HPDE6-E6E7 (cell line): ENCODE results near the gene IL24.

Source experiments
- DNase-seq: peaks from one replicate; pipeline ENCODE4 v3.0.0; 2011; ENCODE audit warnings: missing footprints; ENCODE audit errors: extremely low spot score

Gene IL24

DNA sequence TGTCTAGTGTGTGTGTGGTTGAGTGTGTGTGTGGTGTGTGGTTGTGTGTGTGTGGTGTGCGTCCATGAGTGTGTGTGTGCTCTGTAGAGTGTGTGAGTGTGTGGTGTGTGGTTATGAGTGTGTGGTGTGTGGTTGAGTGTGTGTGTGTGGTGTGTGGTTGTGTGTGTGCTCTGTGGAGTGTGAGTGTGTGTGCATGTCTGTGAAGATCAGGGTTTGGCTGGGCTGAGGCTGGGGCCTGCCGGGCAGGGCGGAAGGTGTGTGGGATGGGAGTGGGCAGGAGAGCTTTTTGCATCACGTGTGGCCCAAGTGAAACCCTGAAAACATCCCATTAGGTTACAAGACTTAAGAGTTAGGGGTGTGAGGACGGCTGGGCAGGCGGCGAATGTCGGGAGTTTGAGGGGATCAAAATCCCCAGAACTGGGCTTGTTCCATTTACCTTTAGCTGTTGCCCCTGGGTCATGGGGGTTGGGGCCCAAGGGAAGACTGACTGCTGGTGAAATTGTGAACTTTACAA, 27.4 kb downstream of the IL24 start:
- no peak for DNase-seq

DNA sequence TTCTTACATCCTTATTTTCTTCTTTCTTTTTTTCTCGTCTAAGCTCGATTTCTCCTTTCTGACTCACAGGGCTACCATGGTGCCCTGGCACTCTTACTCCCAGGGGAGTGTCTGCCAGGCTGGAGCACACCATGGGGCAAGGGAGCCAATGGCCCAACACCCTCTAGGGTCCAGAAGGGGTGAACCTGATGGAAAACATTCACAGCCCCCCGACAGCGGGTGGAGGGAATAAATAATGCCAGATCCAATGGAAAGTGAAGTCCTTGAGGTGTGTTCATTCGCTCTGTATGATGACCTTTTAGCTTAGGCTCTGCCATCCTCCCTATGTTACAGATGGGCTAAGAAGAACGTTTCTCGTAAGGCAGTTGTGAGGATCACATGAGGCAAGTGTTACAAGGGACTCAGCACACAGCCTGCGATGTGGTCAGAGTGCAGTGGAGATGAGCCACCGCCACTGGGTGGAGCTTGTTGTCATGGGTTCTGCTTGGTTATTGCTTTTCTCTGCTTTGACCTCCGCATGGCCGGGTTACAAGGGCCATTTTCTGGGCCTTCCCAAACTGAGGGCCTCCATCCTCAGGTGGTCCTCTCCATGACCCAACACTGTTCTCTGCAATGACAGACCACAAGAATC, 28.0 kb downstream of the IL24 start:
- no peak for DNase-seq

DNA sequence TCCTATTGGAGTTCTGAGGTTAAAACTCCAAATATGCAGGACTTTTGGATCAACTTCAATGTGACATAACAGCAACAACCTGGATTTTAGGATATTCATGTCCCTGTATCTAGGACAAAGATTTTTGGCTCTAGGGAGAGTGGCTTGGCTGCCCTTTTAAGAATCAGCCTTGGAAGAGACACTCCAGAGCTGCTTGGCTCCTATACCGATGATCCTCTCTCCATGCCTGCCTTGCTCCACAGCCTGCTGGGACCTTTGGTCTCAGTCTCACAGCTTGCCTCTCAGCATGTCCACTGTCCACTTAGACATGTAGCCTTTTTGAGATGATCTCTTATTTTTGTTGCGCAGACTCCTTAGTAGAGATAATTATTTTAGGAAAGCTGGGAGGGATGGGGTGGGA, 29.0 kb downstream of the IL24 start:
- no peak for DNase-seq

DNA sequence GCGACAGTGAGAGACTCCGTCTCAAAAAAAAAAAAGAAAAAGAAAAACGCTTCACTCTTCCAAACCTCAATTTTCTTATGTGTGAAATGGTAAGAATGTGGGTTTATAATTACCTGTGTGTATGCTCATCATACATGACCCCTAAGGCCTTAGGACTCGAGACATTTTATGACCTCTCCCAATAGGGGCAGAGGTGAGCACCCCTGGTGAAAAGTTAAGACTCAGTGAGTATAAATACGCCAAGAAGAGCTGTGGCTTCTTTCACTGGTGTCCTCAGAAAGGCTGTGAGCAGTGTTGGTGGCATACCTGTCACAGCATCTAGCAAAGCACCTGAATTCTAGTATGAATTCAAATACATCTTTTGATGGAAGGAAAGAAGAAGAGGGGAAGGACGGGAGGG, 32.3 kb downstream of the IL24 start:
- DNase-seq, result no peak

DNA sequence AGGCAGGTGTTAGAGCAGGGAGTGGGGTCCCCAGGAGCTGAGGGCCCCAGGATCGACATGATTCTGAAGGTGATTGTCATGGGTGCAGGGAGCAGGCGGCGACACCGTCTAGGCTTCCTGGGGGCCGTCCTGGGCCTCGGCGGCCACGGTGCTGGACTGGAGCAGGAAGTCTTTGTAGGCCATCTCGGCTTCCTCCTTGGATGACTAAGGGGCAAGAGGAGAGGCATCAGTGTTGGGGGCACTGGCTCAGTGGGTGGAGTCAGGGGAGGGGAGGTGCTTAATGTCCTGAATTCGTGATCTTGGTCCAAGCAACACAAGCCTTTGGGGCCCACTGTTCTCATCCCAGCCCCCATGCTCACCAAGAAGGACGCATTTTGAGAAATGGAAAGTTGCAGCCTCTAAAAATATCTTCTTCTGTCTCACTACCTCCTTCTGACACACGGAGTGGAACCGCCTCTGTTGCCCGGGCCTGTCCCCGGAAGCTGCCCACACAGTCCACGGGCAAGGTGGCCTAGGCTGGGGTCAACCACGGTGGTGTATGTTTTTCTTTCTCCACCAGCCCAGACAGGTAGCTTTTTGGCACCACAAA, 33.1 kb downstream of the IL24 start:
- no peak for DNase-seq

DNA sequence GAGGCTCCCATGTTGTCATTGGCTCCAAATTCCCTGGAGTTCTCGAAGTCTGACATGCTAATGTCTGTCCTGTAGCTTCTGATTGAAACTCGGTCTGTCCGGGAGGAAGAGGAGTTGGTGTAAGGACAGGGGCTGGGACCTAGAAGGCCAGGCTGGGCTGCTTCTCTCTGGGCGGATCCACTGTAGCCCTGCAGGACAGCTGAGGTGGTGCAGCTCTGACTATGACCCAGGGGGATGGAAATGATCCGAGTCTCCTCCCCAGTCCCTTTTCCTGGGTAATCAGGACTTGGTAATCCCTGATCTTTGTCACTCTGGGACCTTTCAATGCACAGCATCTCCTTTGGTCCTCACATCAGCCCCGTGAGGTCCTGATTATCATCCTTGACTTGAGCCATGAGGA, 34.5 kb downstream of the IL24 start:
- DNase-seq, result no peak

DNA sequence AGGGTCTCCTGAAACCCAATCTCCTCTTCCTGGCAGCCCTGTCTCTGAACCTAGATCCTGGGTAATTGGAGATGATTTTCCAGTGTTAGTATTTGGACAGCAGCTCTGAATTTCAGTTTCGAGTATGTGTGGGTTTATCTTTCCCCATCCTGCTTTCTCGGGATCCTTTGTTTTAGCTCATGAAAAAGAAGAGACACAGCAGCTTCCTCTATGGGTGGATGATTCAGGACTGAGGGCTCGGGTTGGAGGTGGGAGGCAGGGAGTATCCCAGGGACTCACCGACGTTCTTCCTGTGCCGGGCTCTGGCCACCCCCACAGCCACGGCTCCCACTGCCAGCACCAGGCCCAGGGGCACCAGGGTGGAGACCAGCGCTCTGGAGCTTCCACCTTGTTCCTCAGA, 34.9 kb downstream of the IL24 start:
- no peak for DNase-seq

DNA sequence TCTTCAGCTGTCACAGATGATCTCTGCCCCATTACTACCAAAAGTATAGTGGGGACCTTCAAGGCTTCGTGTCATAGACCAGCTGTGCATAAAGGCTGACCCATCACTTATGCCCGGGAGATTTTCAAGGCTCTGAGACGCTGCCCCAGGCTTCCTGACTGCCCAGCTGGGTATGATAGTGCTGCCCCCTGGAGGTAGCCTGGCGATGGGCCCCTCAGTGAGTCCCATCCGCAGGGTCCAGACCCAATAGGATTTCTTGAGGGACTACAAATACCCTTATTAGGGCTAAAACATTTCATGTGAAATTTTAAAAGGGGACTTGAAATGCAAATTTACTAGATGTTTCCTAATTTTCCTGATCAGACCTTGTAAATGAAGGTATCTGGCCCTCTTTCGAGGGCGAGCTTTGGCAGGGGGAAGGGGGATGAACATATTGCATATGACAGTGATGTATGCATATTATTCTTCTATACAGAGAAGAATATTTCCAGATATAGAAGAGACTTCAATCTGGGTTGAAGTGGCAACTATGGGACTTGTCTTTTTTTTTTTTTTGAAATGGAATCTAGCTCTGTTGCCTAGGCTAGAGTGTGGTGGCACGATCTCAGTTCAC, 36.2 kb downstream of the IL24 start:
- no peak for DNase-seq

DNA sequence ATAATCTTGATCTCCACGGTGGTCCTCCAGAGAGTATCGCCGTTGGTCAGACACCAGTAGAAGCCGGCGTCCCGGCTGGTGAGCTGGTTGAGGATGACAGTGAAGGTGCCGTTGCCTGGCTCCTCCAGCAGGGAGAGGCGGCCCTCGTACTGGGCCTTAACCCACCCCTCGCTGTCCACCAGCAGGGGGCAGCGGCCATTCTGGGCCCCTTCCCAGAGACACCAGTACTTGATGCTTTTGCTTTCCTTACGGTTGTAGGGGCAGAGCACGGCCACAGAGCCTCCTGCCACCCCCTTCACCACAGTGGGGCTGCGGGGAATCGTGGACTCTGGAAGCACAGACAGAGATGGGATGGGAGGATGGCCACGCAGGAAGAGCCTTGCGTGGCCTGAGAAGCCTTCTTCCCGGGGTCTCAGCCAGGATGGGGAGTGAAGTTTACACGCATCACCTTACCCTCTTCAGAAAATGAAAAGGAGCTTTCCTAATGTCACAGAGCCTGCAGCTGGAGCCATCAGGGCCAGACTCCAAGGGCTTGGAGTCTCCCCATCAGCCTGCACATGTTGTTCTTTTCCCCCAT, 38.3 kb downstream of the IL24 start:
- no peak for DNase-seq

DNA sequence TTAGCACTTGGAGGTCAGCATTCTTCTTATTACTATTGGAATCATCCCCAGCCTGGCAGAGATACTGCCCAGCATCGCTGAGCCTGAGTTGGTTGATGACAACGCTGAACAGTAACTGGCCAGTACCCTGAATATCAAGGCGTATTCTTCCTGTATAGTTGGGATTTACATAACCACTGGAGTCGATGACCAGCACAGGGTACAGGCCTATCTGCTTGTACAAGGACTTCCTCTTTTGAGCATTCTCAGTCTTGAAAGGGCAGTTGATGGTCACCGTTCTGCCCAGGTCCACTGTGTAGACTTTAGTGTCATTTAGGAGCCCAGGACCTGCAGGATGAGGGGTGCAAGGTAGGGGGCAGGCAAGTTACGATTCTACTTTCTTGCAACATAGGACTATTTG, 40.2 kb downstream of the IL24 start:
- DNase-seq, result no peak

DNA sequence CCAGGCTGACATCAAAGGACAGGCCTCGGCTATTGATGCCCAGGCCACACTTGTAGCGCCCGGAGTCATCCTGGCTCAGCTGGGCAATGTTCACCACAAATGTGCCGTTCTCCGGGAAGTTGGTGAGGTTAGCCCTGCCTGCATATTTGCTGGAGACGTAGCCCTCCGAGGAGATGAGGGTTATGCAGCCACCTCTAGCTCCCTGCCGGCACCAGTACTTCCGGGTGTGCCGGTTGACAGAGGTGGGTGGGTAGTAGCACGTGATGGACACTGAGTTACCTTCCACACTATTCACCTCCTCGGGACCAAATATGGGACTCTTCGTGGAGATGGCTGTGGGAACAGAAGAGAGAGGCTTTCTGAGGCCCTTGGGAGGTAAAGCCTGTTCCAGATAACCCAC, 41.9 kb downstream of the IL24 start:
- DNase-seq, result no peak

DNA sequence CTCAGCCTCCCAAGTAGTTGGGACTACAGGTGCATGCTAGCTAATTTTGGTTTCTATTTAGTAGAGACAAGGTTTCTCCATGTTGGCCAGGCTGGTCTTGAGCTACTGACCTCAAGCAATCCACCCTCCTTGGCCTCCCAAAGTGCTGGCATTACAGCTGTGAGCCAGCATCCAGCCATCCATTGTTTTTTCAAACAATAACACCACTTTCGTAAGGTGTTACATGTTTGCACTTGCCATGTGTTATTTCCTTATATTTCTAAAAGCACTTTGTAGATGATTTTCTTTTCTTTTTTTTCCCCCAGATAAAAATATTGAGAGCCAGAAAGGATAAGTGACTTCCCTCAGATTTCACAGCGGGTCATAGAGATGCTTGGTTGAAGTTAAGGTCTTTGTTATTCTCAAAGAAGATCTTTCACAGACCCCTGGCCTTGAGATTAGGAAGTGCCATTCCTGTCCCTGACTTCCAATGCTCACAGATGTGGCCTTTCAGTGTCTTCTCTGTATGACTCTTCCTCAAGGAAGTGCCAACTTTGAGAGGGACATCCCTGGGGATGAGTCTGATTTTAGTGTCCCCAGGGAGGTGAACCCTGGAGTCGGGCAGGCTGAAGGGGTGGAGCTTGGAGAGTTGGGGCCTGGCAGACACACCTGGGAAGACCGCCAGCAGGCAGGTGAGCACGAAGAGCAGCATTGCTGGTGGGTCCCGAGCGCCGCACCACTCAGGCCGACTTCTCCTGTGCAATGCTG, 42.8 kb downstream of the IL24 start:
- no peak for DNase-seq

DNA sequence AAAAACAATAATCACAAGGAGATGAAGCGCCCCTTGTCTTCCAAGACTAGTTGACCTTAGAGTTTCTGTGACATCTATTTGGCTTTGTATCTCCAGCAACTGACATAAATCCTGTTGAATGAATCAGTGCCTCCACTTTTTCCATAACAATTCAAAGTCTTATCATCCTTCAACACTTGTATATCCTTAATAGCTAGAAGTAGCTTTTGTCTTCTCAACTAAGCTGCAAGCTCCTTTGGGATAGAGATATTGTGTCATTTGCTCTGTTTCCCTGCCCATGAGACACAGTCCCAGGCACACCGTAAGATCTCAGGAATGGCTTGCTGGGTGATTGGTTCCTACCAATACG, 43.3 kb downstream of the IL24 start:
- DNase-seq, result no peak

DNA sequence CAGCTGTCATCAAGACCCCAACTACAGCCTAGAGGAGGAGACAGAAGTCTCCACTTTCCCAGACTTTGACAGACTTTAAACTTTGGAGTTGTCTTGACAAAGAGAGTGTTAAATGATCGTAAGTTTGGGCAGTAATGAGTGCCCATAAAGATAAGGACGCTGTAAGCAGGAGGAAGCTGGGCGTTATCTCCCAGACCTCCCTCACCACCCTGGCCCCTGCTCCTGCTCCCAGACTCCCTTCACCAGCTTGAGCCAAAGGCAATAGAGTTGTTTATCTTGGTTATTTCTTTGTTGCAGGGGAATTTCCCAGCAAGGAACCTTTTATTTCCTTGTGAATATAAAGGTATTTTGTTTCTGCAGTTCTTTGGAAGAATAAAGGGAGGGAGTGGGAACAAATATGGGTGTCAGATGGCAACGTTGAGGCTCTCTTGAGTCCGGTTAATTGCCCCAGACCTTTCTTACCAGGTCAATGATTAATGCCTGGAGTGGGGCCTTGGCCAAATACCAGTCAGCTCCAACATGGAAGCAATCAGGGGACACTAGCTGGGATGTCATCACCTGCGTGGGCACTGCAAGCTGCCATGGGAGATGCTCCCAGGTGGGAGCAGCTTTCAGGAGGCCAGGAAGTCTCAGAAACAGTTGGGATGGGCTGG, 44.6 kb downstream of the IL24 start:
- DNase-seq, result no peak

DNA sequence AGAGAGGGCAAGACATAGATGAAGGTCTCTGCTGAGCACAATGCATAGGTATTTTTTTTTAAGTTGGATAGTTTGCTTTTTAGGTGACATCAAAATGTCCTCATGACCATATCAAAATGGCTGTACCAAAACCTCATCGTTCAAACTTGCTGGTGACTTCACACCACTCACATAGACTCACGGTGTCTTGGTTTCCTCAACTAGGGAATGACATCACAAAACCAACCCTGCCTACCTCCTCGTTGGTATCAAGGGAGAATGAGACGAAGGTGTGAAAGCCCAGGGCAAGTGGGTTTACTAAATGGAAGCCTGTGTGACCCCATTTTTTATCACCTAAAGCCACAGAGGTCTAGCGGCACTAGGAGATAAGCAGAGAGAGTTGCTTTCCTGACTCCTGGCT, 47.5 kb downstream of the IL24 start:
- DNase-seq, result no peak

DNA sequence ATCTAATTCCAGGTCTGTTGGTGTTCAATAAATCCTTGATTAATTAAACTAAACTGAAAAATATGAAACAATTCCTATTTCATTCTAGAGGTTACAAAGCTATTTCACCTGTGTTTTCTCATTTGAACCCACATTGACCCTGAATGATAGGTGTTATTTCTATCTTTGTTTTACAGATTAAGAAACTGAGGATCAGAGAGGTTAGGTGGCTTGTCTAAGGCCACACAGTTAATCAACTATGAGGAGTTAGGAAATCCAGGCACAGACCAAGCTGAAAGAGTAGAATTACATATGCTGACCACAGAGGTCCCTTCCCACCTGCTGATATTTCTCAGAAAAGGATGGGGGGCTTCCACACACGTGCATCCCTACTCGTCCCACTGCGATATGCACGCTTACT, 48.5 kb downstream of the IL24 start:
- no peak for DNase-seq

DNA sequence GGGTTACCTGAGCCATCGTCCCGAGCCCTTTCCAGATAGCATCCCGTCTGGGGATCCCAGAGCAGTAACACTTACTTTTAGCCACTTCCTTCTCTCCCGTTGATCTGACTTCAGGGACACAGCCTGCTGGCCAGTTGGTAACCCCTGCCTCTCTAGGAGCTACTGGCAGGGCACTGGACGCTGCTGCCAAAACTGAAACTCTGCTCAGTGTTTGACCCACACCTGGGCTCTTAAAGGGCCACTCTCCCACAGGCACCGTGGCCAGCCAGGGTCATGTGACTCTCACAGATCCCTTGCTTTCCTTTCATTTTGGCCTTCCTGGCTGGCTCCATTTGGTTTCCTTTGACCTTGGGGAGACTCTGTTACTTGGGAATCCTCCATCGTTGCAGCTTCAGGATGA, 49.0 kb downstream of the IL24 start, which contains the start of gene PIGR:
Gene PIGR, minus strand, starts transcription at position 206 of the 400 bp plus-strand sequence. CDS start 5,935 bp downstream, outside the sequence.
- DNase-seq, result no peak

DNA sequence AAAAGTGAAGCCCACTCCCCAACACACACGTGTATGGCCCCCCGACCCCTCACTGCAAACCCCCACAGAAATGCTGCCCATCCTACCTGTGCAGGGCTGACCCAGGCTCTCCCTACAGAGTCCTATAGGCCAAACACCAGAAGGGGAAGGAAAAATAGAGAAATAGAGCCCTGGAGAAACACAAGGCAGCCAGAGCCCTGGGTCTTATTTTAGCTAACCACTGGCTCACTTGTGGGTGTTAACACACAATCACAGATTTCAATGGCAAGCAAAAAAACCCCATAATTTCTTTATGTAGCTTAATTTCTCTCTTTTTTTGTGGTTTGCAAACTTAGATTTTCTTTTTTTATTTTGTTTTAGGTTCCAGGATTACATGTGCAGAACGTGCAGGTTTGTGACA, 50.0 kb downstream of the IL24 start:
- DNase-seq, result no peak

DNA sequence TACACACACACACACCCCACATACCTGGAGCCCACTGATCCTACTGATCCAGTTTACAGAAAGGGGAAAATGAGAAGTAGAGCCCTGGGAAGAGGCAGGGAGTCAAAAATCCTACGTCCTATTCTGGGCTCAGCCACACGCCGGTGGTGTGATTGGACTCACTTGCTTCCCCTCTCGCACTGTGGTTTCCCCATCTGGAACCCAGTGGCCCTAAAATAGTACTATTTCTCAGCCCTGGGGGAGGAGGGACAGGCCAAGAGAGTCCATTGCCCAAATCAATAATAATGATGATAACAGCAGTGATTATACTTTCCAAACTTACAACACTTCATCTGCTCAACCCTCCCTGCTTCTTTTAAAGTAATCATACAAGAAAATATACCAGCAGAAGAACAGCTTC, 52.0 kb downstream of the IL24 start:
- DNase-seq, result no peak

DNA sequence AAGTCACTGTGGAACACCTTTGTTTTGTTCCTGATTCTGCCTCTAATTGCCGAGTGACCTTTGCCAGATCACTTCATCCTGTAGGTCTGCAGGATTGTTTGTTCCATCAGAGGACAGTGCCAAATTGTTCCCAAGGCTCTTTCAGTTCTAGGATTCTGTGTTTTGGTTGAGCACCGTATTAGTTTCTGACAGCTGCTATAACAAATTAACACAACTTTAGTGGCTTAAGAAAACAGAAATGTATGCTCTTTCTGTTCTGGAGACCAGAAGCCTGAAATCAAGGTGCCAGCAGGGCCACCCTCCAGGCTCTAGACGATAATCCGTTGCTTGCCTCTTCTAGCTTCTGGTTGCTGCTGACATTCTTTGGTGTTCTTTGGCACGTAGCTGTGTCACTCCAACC, 52.4 kb downstream of the IL24 start:
- no peak for DNase-seq

DNA sequence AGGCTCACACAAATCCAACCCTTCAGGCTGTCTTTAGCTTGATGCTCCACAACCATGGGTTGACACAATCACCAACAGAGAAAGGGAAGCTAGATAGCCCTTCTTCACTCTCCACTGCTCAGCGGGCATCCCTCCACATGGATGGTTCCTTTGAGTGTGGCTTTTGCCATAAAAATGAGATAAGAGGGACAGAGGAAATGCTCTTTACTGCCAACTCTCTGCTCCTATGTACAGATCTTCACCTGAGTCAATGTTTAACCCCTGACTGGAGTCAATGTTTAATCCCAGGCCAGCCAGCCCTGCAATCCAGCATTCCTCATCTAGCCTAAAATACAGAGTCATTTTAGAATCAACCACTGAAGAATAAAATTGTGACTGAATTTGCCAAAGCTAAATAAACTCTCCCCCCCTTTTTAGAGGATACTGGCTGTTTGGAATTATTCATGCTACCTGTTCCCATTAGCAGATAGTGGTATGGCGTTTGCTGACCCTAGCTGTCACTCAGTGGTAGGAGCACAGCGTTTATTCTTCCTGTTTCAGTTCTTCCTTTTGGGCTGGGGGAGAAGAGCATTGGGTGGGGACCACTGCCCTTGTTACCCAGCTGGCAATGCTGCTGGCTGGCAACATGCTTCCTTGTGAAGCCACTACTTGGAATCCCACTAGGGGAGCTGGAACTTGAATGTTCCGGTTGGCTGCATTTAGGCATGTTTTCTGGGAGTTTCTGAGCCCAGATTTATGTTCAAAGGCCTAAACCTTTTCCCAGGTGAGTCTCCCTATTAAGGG, 54.3 kb downstream of the IL24 start:
- DNase-seq, result no peak
